ENCODE data around the gene CYB5R2.
"Not testable (repeated sequence)": the region's sequence is repeated elsewhere in the genome, so short reads cannot be mapped to it uniquely, and the experiment has no call there.

CYB5R2 gene

DNA sequence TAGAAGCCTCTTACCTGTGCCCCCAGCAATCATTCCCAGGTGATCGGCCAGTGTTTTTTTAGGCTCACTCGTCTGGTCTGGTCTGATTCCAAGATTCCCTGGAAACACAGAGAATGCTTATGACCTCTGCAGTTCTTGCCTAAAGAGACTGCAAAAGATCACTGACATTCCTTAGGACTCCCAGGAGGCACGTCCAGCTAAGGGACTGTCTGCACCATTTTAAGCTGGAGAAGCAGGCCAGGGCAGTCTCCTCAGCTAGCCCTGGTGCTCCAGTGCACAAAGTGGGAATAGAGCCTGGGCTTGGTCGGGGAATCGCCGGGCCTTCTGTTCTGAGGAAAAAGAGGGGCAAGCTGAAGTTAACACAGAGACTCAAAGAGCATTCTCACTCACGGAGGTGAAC lies 4.8 kb downstream of the CYB5R2 start:
- no peak for DNase-seq

DNA sequence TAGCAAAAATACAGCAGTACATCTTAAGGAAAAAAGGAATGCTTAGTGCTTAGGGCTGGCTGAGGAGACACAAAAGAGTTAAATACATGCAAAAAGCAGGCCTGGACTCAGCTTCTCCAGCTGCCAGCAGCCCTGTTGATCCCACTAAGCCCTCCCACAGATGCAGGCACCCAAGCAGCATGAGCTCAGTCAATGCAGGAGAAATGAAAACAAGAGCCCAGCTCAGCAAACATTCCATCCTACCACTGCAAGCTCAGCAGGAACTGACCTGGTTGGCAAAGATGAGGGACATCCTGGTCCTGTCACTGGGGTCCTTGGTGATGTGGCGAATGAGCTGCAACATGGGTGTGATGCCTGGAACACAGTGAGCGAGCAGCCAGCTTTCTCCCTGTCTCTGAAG lies 5.8 kb downstream of the CYB5R2 start:
- no peak for DNase-seq

DNA sequence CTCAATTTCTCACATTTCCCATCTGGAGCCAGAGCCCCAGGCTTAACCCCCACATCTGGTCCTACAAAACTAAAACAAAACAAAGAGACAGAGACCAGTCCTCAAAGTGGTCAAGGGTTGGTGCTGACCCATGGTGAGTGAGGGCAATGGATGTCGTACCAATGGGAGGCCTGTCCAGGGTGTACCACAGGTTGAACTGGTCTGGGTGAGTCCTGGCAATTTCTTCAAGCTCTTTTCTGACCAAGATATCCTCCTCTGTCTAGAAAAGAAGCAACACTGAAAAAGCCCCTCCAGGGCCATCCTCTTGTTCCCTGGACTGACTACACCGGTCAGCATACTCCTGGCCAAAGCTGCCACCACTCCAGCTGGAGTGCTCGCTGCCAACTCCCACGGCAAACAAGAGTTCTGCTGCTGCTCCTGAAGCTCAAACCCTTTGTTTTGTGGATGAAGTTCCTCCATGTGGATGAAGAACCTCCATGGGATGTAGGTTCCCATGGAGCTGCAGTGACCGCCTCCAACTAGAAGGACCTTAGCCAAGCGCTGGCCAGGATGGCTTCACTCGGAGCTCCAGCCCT lies 6.9 kb downstream of the CYB5R2 start:
- DNase-seq: no peak

DNA sequence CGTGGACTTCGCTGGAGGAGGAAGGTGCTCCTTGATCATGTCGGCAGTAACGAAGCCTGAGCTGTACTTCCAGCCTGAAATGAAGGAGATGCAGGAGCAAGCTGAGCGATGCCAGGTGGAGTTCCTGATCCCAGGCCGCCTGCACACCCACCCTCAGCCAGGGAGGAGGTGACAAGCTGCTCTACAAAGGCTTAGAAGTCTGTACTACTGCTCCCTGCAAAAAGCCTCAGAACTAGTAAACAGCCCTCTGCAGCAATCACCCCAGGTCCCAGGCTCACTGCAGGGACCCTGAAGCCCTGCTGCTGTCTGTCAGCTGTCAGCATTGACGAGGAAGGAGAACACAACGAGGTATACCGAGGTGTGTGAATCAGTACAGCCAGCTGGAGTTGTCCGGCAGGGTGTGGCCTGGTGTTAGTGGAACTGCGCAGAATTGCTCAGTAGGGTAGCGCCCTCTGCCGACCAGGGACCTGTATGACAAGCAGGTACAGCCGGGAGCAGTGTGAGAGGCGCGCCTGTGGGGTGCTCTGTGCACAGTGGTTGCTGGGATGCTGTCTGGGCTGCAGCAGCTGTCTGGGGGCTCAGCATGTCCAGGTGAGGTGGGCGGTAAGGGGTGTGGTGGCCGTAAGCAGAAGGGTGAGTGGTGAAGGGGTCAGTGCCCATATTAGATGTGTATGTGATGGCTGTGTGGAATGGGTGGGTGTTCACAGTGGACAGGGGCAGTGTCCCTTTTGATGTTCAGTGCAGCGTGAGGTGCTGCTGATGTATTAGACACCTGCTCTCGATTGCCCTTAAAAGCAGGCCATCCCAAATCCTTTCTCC lies 7.6 kb downstream of the CYB5R2 start:
- DNase-seq: peak; percentile 69

DNA sequence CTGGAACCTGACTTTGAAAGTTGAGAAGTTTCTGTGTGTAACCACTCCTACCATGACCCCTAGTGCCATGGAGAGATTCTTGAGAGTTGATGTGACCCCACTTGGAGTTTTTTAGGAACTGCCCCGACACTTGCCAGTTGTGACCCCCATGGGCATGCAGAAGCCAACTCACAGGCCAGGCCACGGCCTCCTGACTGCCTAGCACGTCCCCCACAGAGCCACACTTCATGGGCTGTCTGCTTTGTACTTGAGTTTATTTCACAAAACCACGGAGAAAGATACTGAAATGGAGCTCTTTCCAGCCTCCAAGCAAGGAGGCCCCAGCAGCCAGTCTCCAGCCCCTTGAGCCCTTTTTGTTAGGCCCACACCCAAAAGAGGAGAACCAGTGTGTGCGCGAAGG lies 8.4 kb downstream of the CYB5R2 start:
- DNase-seq: no peak

DNA sequence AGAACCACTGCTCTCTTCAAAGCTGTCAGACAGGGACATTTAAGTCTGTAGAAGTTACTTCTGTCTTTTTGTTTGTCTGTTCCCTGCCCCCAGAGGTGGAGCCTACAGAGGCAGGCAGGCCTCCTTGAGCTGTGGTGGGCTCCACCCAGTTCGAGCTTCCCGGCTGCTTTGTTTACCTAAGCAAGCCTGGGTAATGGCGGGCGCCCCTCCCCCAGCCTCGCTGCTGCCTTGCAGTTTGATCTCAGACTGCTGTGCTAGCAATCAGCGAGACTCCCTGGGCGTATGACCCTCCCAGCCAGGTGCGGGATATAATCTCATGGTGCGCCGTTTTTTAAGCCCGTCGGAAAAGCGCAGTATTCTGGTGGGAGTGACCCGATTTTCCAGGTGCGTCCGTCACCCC lies 9.8 kb downstream of the CYB5R2 start:
- DNase-seq: not testable (repeated sequence)

DNA sequence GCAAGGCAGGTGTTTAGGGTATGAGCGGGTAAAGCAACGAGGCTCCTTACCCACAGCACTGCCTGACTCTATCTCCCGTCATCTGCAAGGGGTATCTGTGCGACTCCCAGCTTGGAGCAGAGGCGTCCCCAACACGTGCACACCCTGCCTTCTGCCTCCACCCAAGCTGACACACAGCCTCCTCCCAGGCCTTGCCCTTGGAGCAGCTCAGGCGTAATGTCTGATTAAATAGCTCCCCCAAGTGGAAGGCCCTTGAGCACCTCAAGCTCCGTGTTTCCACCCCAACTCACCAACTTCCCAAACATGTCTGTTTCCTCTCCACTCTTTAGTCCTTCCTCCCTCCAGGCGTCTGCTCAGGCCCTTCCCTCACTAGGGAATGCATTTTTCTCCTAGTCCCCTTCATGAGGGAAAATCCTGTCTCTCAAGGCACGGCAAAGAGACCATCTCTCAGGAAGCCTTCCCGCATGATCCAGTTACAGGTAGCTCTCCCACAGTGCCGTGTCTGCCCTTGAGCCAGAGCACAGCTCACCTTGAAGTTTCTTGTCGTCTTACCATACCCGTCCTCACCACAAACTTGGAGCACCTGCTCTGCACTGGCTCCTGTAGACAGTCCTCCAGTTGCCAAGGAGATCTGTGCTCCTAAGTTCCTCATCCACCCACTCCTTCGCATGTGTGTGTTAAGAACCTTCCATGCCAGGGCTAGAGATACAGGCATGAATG lies 15.8 kb downstream of the CYB5R2 start:
- DNase-seq: no peak

DNA sequence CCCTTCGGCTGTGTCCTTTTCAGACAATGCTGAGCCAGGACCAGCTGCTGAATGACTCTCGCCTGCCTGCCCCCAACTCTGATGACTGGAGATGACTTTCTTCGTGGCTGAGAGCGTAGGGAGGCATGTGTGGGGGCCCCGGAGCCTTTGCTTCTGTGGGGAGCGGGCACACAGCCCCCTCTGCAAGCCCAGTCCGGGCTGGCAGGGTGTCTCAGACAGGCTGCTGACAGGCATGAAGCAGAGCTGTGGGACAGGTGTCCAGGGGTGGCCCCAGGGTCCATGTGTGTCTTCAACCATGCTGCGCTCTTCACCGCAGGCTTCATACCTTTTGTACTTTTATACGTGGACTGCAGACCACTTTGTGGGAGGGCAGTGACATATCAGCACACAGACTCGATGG lies 16.6 kb downstream of the CYB5R2 start:
- DNase-seq: no peak

DNA sequence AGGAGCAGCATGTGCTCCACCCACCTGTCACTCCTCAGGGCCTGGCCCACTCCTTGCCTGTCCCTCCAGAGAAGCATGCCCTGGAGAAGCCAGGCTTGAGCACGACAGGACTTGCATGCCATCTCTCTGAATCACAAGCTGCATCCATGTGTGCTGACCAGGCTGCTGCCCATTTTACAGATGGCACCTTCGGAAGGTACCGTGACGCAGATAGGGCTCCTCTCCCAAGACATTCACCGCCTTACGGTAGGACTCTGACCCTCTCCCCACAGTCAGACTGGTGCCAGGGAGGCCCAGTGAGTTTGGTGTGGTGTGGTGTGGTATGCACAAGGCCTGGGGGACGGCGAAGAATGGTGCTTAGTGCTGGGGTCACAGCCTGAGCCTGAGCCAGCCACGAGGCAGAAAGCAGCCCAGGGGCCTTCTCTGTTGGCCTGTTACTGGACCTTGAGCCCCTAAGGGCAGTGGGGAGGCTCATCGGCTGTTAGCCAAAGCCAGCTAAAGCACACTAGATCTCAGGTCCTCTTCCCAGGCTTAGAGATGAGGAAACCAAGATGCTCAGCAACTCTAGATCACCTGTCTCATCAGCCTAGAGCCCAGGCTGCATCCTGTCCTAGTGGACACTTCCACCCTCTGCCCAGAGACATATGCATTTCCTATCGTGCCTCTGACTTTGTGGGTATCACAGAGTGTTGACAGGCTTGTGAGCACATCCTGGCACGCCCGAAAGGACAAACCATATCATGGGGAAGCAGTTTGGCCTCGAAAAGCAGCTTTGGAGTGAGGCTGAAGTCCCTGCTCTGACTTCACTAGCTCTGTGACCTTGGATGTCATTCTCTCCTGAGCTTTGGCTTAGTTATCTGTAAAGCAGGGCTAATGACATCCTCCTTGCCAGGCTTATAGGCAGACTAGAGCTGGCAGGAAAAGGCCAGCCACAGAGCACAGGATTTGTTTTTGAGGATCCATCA lies 17.8 kb downstream of the CYB5R2 start:
- no peak for DNase-seq

DNA sequence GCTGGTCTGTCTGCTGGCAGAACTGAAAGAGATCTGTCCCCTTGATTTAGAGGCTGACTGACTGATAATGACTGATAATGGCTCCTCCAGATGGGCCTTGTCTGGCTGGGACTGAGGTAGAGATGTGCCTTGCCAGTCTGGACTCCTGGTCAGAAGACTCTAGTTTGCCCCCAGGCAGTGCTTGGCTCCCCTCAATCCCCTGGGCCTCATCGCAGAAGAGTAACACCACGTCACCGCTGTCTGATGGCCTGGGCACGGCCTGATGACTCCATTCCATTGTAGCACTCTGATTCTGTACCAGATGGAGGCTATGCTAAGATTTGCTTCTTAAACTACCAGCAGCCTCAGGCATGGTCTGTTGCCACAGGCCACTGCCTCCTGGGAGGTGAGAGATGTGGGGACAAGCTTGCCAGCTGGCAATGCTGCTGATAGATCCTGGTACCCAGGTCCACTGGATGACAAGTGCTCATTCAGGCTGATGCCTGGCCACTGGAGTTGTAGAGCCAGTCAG lies 19.1 kb downstream of the CYB5R2 start:
- DNase-seq: no peak

DNA sequence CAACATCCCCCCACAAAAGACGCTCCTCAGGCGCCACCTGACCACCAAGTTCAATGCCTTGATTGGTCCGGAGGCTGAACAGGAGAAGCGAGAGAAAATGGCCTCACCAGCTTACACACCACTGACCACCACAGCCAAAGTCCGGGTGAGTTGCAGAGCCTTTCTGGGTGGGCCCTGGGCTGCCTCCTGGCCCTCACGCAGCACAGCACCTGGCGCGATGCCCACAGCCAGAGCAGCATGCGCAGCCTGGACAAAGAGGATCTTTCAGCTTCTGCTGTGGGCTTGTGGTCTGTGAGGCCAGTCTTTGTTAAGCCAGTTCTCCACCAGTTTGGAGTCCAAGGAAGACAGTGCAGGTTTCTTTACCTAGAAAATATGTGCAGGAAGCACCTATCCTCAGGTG lies 21.6 kb downstream of the CYB5R2 start:
- no peak for DNase-seq

DNA sequence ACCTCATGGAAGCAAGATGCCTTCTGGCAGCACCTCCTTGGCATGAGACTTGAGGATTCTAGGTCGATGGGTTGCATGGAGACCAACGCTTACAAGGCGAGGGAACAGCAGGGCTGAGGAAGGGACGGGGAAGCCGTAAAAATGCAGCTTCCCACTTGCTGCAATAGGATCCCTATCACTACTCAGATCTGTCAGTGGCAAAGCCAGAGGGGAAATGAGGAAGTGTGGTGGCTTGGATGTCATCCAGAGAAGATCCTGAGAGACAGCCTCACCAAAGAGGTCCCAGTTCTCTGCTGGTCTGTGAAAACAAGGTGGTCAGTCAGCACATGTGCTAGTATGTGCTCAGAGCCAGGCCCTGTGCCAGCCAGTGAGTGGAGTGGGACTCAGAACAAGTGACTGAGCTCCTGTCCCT lies 22.2 kb downstream of the CYB5R2 start:
- DNase-seq: no peak

DNA sequence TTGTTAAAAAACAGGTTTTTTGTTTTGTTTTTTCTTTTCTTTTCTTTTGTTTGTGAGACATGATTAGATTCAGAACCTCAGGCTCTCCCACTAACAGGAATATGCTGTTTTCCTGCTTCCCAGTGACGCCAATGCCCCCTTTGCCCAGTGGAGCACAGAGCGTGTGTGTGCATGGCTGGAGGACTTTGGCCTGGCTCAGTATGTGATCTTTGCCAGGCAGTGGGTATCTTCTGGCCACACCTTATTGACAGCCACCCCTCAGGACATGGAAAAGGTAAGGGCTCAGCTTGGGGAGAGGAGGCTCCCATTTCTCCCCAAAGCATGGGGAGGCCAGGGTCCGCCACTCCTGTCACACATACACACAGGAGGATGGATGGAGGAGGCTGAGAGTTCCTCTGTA lies 25.0 kb downstream of the CYB5R2 start:
- DNase-seq: no peak

DNA sequence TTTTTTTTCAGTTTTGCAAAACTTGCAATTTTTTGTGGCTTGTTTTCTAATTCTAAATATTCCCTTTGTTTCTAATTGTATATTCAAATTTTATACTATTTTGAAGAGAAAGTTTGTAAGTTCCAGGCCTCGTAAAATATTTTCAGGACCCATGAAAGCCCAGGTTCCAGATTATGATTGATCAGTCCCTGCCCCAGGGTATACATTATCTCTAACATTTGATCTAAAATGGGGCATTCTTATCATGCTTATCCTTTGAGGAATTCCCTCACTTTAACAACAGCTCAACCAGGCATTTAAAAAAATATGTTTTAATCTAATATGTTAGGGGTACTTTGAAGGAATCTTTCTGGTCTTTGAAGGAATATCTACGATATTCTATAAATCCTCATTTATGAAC lies 26.4 kb downstream of the CYB5R2 start:
- DNase-seq: no peak

DNA sequence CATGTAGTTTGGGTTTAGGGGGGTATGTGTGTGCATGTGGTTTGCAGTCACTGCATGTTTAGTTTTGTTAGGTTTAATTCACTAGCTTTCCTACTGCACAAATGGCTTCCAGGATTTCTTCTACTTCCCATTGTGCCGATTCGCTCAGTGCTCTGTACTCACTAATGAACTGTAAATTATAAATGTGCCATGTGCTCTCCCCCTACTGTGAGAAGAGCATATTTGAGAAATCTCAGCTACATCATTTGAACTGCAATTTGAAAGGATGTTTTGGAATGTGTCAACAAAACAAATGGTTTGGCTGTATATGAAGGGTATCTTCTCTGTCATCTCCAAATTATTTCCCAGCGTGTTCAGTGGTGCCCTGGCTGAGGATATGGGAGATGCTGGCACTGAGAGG lies 28.1 kb downstream of the CYB5R2 start:
- no peak for DNase-seq

DNA sequence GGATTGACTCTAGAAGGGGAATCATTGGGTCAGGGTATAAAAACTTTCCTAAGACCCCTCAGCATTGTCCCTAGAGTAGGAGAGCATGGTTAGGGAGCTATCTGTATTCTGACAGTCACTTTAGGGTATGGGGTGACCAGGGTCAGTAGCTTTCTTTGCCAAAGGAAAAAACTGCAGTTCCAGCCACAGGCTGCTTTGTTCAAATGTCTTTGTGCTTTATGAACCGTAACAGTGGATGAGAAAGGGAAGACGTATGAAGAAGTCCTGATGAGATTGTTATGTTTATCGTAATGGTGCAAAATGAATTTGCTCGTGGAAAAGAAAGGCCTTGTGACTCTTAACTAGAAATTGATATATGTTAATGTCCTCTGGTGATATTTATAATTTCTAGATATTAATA lies 30.0 kb downstream of the CYB5R2 start:
- DNase-seq: no peak

DNA sequence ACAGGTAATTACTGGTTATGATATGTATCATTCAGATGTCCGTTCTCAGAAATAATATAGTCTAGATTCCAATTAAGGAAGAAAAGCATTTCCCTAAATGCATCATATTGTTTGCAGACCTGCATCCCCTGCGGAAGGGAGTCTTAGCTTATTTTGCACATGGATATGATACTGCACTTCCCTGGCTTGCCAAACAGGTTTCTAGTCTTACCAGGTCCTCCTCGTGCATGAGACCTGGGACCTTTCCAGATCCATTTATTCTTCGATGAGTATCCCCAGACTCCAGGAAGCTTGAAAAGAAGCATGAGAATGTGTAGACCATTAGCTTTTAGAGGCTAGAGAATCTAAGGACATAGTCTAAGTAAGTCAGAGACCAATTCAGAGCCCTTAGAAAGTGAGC lies 30.6 kb downstream of the CYB5R2 start:
- no peak for DNase-seq

DNA sequence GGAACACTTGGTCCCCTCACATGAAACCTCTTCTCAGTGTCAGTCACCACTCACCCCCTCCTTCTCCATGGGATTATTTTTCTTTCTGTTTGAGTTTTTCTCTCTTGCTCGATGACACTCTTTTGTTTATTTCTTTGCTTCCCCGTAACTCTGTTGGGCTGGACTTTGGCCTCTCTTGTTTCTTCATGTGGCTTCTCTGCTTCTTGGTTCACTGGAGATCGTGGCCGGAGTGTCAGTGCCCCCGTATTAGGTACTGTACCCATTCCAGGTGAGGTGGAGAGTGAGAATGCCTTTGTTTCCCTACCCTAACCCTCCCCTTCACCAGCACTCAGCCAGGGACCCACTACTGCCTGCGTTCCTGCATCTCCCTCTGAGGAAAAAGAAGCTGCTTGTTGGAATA lies 32.5 kb downstream of the CYB5R2 start:
- DNase-seq: no peak

DNA sequence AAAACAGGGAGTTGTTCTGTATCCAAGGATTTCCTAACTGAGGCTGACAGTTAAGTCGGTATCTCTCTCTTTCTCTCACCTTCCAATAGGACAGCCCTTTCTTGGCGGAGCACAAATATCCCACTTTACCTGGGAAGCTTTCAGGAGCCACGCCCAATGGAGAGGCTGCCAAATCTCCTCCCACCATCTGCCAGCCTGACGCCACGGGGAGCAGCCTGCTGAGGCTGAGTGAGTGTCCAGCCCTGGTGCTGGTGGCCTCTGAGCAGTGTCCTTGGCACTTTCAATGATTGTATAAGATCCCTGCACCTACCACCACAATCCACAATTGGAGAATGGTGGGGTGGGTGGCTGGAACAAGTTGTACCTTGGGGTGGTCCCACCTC lies 33.7 kb downstream of the CYB5R2 start:
- DNase-seq: no peak

DNA sequence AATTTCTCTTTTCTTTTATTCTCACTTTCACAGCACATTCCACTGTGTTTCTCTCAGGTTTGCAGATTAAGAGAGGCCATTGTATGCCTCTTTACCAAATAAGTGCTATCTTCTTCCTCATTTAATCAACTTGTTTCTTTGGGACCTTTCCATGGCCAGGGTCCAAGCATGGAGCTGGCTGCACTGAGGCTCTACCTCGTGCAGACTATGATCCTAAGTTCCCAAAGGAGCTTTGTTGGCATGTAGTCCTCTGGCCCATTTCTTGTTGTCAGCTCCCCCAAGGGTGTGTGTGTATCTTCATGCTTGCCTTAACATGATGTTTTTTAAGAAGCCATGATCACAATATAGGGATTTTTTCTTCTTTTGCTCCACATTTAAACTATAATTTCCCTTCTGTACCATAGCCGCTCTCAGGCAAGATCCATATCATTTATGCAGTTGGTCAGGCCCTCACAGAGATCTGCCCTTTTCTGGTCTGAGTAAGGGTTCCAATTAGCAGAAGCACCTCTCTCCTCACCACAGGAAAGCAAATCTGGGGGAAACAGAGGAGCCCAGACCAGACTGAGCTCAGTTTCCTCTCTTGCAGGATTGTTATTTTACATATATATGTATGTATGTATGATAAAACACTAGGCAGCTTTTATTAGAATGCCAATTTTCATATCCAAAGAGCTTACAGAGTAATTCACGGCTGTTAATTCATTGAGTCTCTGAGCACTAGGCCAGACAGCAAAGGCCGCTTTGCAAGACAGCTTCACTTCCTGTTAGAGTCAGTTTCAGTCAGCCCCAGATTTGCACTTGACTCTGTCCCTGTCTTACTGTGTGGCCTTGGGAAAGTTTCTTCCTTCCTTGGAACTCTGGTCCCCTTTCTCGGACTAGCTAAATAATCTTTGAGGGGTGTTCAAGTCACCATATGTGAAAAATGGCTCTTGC lies 34.3 kb downstream of the CYB5R2 start:
- DNase-seq: no peak

DNA sequence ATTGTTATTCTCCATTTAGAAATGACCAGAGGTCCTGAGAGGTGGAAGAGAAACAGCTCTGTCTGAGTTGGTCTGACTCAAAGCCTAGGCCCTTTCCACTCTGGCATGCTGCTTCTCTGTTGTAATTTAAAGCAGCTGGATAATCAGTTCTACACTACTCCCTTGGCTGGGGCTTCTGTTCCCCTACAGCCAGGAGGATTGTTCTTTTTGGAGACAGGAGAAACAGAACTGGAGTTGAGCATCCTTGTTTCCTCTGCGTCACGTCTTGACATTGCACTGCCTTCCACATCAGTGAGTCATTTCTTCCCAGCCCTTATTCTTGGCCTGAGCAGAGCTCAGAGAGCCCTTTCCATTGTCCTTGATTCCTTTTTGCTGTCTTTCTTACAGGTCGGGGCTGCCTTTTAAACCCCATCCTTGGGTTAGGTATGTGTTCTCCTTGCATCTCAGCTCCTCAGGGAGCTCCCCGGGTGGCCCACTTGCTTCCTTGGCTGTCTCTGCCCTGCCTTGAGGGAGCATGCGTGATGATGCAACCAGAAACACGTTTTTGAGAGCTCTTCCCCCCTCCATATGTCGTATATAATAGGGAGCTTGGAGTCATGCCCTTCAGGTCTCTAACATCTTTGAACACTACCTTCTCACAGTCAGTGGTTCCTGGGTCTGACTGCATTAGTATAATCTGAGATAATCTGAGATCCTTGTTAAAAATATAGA lies 35.7 kb downstream of the CYB5R2 start:
- DNase-seq: no peak
